Activated CD8-positive, alpha-beta memory T cell treated with anti-CD3 and anti-CD28 coated beads for 4 hours (primary cell): ENCODE data around the gene PMVK.

Experiments used
- DNase-seq, 2 donors: peaks; one replicate each; pipeline ENCODE4 v3.0.0-alpha.2; 2020; ENCODE audit warnings: low read depth in 2 of 2

PMVK gene

GRCh38 chr1:154951901-154952657, 15.6 kb upstream of the PMVK start:
- DNase-seq, result no peak

GRCh38 chr1:154948079-154948478, 11.6 kb upstream of the PMVK start:
- DNase-seq, result no peak

- DNase-seq, result no peak
Measured at GRCh38 chr1:154945962-154946850, 9.7 kb upstream of the PMVK start.

GRCh38 chr1:154945160-154945961, 8.8 kb upstream of the PMVK start:
- DNase-seq, result no peak

- no peak for DNase-seq
Measured at GRCh38 chr1:154944401-154945159, 8.1 kb upstream of the PMVK start.

- no peak for DNase-seq
Measured at GRCh38 chr1:154943649-154944400, 7.3 kb upstream of the PMVK start.

- no peak for DNase-seq
Measured at GRCh38 chr1:154941333-154942013, 5.0 kb upstream of the PMVK start.

- DNase-seq, result no peak
Measured at GRCh38 chr1:154940651-154941194, 4.2 kb upstream of the PMVK start.

- no peak for DNase-seq
Measured at GRCh38 chr1:154940213-154940560, 3.7 kb upstream of the PMVK start.

GRCh38 chr1:154938604-154939399, 2.3 kb upstream of the PMVK start:
- no peak for DNase-seq

- DNase-seq, result no peak
Measured at GRCh38 chr1:154937988-154938386, 1.5 kb upstream of the PMVK start.

- DNase-seq, result peak; percentile 78 to 79
Measured at GRCh38 chr1:154937085-154937987, 817 bp upstream of the PMVK start.

- DNase-seq, result no peak
Measured at GRCh38 chr1:154935749-154936554, 567 bp downstream of the PMVK start.

GRCh38 chr1:154934358-154934948, 2.1 kb downstream of the PMVK start:
- DNase-seq, result no peak

GRCh38 chr1:154931940-154932487, 4.5 kb downstream of the PMVK start:
- DNase-seq, result no peak

GRCh38 chr1:154926201-154926600, 10.3 kb downstream of the PMVK start:
- no peak for DNase-seq
